SKM-1 treated with dmso at 0.1 percent for 144 hours (cell line): Measurements from ENCODE around the gene ATP5F1D.

Source experiments
- DNase-seq: peaks from one replicate; lab custom pipeline; 2025; ENCODE audit not compliant: unreplicated experiment; lab: John Stamatoyannopoulos, UW

Gene ATP5F1D

DNA sequence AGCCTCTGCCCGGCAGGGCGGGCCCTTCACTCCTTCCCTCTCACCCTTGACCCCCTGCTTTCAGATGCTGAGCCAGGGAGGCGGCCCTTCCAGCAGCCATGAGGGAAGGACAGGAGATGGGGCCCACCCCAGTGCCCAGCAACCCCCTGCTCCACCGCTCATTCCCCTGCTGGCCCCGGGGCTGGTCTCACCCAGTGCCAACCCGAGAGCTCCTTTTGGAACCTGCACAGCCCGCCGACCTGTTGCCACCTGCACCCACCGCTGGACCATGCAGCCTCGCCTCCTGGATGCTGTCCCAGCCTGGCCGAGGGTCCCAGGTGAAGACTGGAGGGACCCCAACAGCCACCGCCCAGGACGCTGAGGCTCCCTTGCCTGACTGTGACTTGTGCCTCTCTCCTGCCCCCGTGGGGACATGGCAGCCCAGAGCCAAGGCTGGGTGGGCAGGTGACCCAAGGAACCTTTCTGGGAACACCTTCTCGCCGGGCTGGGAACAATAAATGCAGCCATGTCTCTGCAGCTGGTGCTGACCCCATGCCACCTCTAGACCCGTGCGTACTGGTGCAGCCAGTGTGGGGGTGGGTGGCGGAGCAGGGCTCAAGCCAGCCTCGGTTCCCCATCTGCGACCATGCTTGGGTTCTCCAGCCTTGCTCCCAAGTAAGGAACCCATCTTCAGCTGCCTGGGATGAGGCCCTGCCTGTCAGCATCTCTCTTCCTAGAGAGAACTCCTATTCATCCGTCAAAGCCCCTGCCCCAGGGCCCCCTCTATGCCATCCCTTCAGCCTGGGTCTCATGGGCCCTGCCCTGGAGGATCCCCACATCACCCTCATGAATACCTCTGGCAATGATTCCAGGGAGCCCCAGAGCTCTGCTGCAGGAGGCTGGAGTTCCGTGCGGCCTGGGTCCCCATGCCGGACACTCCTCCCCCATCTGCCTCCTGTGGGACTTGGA is 37.4 kb downstream of the ATP5F1D start:
- DNase-seq, result no peak

DNA sequence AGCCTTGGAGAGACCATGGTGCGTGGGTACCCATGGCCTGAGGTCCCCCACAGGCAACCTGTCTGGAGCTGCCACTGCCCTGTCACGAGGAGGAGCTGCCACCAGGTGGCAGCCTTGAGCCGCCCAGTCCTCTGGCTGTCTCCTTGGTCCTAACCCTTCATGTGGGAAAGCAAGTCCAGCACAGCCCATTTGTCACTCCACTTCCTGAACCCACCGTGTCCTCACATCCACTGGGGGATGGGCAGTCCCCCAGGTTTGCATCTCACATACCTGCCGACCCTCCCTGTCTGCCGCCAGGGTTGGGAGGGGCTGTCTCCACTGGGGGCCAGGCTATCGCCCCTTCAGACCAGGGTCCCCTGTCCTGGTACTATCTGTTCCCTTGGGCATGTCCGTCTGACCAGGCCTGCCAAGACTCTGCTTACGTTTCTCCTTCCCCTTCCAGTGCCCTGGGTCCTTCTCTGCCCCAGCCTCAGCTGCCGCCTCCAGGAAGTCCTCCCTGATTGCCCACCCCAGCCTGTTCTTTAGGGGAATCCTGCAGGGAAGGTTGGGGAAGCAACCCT is 38.3 kb downstream of the ATP5F1D start:
- DNase-seq, result peak; percentile 70

DNA sequence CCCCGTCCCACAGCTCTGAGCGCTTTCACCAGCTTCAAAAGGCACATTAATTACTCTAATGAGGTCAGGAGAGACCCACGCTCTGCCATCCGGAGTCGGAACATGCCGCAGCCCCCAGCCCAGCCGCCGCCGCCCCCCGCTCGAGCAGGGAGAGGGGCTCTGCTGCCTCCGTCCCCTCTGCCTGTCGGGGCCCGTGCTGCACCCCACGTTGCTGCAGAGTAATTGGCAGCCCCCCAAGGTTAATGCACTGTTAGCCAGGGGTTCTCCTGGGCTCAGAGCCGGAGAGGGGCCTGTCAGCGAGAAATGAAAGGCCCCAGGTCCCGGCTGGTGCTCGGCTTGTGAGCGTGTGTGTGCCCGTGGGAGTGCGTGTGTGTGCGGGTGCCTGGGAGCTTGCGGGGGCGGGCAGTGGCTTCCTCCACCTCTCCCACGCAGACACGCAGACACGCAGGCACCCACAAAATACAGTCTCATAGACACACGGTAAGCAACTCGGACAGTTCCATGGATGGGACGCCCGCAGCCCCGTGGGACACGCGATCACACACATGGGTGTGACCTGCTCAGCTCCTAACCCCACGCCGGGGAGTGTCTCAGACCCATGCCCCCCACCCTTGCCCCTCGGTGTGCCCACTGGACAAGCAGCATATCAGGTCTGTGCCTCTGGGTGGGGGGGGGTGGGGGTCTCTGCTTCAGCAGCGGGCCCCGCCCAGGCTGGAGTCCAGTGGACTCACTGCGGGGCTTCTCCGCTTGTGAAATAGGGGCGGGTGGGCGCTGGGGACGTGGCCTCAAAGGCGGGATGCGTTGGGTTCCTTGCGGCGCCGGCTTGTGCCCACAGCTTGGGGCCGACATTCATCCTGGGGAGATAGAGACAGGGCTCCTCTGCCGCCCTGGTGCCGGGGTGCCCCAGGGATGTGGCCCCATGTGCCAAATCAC is 39.4 kb downstream of the ATP5F1D start:
- no peak for DNase-seq

DNA sequence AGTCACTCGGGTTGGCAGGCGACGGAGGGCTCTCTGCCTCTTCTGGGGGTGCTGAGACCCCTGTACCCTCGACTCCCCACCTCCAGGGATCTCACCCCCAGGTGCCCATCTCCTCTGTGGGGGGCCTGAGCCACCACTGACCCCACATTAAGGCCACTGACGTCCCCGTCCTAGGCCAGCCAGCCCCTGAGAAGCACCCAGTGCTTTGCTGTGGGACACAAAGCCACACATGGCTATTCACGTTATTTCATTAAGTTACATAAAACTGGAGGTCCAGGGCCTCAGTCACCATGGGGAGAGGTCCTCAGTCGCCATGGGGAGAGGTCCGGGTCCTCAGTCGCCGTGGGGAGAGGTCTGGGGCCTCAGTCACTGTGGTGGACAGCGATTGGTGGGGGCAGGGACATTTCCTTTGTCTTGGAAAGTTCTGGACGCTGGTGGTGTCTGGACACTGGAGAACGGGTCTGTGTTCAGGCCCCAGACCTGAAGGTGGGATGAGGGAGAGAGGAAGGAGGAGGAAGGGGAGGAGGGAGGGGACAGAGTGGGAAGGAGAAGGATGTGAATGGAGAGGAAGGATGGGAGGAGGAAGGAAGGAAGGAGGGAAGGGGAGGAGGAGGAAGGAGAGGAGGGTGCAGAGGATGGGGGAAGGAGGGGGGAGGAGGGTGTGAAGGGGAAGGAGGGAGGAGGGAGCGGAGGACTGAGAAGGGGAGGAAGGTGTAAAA is 40.2 kb downstream of the ATP5F1D start:
- no peak for DNase-seq

DNA sequence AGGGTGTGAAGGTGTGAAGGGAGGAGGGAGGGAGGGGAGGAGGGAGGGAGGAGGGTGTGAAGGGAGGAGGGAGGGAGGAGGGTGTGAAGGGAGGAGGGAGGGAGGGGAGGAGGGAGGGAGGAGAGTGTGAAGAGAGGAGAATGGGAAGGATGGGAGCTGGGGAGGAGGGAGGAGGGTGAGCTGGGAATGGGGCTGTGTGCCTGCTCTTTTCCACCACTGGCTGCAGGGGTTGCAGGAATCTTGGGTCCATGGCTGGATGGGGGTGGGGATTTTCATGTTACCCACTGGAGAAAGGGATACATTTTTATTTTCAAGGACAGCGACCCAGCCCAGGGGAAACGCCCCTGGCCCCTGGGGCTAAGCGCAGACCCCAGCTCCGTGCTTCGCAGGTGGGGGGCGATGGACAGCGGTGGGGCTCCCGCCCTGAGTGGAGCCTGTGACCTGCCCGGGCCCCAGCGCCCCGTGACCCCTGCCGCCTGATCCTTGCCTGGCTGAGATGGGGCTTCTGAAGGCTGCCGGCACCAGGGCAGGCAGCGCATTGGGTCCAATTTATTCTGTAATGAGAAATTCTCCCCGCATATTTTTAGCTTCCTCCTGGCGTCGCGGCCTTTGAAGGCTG is 41.1 kb downstream of the ATP5F1D start:
- no peak for DNase-seq

DNA sequence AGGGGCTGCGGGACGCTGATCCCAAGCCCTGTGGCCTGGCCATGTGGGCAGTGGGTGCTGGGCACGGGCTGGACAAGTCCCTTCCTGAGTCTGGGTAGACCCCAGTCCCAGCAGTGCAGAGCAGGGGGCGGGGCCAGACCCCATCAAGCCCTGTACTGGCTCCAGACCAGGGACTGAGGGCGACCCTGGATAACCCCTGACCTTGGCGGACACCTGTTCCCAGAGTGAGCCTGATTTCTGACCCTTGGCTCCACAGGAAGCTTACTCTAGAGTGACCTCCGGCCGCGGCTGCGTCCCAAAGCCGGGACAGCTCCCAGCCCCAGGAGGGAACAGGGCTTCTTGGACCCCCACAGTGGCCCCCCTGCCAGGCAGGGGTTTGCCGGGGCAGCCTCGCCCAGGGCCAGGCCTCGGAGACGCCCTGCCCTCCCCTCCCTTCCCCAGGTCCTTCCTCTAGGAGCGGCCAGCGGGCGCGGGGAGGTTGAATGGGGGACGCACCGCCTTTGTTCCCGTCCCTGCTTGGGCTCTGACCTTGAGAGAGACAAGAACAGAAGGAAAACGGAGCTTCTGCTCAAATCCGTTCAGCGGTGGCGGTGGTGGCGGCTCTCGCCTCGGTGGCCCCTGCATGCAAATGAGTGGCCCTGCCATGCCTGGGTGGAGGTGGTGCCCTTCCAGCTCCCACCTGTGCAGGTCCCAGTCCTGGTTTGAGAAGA is 41.8 kb downstream of the ATP5F1D start:
- no peak for DNase-seq

DNA sequence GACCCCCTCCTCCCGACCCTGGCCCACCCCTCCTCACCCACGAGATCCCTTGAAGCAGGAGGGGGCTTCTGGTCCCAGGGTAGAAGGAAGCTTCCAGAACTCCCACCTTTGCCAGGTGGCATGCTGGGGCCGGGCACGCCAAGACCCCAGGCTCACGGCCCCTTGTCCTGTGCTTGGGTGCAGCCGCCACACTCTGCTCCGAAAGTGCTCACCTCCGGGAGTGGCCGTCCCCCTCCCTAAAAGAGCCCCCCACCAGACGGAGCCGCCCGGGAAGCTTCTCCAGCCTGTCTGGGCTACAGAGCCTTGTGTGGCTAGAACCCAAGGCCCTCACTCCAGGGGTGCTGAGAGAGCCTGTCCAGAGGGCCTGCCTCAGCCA is 42.4 kb downstream of the ATP5F1D start:
- DNase-seq, result no peak

DNA sequence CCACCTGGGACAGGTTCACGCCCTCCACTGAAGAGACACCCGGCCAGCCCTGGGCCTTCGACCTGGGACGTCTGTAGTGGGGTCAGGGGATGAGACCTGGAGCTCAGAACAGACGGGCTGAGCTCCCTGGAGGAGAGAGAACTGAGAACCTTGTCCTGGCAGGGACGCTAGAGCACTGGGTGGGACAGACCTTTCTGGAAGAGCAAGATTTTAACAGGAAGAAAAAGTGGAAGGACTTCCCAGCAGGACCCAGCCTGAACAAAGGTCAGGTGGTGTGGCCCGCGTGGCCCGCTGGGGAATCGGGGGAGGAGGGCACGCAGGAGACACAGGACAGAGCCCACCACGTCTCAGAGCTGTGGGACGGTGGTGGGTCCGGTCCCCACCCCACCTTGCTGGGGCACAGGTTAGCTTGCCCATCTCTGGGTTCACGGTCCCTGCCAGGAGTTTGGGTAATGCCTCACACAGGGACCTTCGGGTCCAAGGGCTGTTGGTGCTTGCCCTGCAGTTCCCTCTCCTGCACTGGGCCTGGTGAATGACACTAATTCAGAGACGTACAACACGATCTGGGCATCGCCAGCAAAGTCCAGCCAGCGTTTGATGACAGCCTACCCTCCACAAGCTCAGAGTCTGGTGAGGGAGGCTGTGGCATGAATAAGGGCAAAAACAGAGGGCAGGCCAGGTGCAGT is 42.9 kb downstream of the ATP5F1D start:
- DNase-seq, result no peak

DNA sequence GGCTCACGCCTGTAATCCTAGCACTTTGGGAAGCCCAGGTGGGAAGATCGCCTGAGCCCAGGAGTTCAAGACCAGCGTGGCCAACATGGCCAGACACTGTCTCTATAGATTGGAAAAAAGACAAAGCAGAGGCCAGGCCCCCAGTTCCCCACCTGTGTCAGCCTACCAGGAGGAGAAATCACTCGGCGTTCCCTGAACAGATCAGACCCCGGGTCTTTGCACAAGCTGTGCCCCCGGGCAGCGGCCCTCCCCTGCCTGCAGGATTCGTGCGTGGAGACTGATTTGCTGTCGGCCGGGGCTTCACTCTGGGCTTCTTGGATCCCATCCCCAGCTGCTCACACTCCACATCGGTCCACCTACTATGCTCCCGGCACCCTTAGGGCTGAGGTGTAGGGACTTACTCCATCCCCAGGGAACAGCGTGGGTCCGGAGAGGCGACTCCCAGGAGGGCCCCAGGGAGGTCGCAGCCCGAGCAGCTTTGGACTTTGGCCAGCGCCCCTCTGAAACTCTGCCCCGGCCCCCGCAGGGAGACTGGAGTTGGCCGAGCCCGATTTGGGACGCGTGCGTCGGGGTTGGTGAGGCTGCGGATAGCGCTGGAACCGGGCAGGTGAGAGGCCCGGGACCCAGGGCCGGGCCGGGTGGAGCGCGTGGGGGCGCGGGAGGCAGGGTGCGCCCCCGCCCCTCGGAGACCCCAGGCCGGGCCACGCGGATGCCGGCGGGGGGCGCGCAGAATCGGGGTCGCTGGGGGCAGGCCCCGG is 43.6 kb downstream of the ATP5F1D start:
- no peak for DNase-seq

DNA sequence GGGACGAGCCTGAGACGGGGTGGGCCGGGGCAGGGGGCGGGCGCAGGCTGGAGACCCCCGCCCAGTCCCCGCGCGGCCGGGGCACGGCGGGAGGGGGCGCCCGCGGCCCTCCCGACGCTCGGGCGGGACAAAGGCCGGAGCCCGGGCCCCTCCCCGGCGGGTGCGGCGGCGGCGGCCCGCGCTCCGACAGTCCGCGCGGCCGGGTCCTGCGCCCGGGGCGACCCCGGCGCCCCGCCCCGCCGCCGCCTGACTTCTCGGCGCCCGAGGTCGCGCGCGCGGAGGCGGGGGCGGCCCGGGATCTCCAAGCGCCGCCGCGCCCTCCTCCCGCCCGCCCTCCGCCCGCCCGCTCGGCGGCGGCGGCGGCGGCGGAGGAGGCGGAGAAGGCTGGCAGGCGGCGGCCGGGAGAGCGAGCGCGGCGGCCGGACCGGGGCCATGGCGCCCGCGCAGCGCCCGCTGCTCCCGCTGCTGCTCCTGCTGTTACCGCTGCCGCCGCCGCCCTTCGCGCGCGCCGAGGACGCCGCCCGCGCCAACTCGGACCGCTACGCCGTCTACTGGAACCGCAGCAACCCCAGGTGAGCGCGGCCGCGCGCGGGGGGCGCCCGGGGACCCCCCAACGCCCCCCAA is 44.3 kb downstream of the ATP5F1D start, which contains the start of gene EFNA2:
Gene EFNA2 (plus strand): TSS at position 137 of the 624 bp plus-strand sequence. CDS start 296 bp downstream, at position 433.
- DNase-seq, result no peak

DNA sequence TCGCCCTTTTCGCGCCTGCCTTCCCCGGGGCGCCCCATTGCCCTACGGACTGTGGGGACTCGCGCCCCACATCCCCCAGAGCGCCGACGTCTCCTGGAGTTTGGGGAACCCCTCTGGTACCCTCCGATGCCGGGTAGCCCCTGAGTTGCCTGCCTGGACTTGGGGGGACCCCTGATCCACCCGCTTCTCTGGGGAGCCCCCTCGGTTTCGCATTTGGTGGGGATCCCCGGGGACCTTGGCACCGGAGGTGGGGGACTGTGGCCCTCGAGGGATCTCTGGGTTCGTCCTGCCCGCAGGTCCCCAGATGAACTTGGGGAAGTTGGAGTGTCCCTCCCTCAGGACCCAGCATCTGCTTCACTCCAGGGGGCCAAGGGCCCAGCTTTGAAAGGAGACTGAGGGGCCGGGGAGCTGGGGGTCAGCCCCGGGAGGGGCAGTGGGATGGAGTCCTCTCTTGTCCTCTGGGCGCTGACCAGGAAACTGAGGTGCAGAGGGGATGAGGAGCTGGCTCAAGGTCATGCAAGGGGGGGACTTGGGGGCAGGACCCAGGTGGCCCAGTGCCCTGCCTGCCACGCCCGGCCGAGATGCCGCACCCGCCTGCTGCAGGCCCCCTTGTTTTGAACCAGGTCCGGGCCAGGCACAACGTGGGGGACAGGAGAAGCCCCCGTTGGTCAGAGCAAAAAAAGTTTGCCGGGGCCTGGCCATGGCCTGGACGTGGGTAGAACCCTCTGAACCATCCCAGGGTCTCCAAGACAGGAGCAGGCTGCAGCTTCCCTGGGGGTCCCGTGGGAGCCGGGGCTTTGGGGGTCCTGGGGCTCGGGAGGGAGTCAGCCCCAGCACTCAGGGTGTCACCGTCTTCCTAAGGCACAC is 45.2 kb downstream of the ATP5F1D start:
- DNase-seq, result no peak

DNA sequence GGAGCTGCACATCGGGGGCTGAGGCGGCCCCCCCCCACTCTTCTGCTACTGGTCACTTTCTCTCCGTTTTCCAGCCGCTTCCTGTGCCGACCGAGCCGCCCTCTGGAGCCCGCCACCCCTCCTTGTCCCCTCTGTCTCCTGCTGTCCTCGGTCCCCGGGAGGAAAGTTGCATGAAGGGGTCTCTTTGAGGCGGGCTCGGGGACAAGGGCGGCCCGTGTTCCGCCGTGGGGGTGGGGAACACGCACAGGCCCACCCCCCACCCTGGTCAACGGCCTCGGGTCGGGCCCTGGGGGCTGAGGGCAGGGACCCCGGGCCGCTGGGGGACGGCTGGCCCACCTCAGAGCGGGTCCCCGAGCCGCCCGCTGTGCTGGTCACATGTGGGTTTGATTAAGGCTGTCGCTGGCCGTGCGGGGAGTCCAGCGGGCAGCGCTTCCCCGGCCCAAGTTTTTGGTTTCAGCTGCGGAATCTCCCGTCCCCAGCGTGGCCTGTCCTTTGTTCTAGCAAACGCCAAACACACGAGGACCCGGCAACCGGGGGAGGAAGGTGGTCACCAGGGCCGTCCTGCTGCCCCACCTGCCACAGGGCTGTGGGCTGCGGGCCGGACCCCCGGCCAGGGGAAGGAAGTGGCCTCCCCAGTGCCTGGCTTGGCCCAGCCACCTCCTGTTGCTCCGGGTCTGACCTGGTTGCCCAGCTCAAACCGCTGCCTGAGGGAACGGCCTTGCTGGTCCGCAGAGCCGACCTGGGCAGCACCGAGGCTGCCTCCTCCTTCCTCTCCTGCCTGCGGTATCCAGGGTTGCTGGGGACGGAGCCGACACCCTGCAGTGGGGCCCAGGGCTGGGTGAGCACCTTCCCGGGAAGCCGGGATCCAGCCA is 46.0 kb downstream of the ATP5F1D start:
- DNase-seq, result no peak

DNA sequence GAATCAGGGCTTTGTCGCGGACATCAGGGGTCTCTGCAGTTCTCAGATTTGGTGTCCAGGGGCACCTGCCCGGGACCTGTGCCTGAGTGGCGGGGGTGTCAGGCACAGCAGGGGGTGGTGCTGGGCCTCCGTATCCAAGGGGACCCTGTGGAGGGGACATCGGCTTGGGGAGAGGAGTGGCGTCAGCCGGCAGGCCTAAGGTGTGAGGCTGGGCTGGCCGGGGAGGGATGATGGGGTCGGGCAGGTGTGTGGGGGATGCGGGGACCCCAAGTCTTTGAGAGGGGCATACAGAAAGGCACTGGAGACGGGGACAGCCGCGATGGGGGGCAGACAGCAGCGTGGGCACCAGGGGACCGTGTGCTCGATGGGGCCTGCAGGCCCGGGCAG is 46.7 kb downstream of the ATP5F1D start:
- no peak for DNase-seq

DNA sequence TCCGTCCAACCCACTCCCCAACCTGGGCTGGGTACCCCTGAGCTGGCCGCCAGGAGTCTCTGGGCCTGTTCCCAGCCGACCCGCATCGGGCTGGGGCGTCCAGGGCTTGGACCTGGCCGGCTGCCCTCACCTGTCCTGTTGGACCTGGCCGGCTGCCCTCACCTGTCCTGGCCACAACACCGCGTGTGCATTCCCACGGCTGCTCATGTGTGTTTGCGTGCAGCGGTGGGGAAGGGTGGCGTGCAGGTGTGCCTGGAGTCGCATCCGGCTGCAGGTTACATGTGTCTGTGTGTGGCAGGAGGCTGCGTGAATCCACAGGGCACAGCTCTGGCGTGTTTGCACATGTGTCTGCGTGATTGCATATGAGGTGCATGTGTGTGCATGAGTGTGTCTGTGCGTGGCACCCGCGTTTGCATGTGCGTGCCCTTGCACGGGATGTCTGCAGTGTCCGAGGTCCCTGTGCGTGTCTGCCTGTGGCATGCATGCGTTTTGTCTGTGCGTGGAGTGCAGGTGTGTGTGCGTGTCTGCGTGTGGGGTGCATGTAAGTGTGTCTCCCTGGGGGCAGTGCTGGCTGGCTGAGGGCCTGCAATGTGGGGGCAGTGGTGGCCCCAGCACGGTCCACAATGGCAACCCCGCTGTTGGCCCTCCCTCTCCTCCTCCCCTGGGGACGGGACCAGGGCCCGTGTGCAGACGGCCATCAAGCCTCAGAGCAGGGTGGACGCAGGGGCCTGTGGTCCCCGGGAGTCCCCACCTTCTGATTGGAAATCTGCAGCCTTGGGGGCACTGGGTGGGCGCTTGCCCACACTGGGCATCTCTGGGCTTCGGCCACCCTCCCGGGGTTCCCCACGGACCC is 47.5 kb downstream of the ATP5F1D start:
- no peak for DNase-seq

DNA sequence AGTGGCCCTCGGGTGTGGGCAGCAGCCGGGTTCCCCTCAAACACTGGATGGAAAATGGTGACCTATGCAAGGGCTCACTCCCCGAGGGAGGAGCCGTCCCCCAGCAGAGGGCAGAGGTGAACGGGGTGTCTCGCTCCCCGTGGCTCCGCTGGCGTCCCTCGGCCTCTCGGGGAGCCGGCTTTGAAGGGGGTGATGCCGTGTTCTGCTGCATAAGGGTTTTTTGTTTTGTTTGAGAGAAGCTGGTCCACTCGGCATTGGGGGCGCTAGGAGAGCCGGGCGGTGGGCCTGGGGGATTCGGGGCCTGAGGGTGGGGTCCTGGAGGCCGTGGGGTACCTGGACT is 48.1 kb downstream of the ATP5F1D start:
- DNase-seq, result no peak
